ENCODE results near the gene COL4A1.

COL4A1 gene

DNA sequence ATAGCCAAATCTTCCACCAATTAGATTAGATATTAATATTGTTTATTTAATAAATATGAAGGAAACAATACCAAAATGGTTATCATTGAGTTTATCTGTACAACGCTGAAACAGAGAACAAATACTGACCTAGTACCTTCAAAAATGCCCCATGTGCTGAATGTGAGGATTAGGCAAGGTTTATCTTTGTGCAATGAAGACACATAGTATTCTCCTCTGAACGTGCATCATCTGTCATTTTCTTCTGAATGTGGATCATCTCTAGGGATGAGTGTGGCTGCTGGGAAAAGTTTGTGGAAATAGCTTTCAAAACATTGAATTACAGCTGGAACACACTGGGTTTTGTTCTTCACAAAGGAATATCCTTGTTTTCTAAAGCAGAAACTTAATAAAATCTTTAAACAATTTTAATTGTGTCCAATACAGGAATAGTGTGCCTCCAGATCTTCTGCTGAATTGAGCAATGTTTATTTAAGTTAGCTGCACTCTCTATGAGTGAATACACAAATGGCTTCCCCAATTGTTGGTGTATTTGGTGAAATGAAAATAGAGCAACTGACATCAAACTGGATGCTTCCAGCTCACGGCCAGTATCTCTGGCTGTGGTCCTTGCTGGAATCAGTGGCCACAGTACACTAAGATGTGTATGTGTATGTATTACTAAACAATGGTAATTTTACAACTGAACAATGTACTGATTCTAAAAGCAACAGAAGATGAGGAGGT is 6.7 kb downstream of the COL4A1 start:
- TF ChIP-seq, protein P1, sequence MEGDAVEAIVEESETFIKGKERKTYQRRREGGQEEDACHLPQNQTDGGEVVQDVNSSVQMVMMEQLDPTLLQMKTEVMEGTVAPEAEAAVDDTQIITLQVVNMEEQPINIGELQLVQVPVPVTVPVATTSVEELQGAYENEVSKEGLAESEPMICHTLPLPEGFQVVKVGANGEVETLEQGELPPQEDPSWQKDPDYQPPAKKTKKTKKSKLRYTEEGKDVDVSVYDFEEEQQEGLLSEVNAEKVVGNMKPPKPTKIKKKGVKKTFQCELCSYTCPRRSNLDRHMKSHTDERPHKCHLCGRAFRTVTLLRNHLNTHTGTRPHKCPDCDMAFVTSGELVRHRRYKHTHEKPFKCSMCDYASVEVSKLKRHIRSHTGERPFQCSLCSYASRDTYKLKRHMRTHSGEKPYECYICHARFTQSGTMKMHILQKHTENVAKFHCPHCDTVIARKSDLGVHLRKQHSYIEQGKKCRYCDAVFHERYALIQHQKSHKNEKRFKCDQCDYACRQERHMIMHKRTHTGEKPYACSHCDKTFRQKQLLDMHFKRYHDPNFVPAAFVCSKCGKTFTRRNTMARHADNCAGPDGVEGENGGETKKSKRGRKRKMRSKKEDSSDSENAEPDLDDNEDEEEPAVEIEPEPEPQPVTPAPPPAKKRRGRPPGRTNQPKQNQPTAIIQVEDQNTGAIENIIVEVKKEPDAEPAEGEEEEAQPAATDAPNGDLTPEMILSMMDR (conservative IDR thresholded peaks at IDR 0.05): no peak
- no peak overlapping the region for H3K27ac ChIP-seq

DNA sequence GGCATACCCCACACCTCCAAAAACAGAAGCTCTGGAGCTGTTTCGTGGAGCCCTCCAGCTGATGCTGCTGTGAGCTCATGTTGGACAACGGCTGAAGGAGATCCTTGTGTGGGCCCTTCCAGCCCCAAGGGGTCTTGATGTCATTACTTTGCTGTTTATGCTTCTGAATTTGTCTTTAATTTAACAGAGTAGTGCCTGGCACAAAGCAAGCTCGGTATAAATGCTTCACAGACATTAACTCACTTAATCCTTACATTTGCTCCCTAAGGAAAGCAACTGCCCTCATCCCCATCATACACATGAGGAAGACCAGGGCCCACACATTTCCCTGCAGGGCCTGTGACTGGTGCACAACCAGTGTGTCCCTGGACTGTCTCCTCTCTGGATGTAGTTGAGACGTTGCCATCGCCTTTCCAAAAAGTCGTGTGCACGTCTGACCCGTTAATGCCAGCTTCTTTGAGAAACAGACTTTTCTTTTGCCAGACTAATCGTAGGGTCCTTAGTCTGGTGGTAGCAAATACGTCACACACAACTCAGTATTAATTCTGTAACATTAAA is 7.6 kb downstream of the COL4A1 start:
- H3K27ac ChIP-seq: no peak overlapping the region
- TF ChIP-seq, protein P1 (conservative IDR thresholded peaks at IDR 0.05): no peak

DNA sequence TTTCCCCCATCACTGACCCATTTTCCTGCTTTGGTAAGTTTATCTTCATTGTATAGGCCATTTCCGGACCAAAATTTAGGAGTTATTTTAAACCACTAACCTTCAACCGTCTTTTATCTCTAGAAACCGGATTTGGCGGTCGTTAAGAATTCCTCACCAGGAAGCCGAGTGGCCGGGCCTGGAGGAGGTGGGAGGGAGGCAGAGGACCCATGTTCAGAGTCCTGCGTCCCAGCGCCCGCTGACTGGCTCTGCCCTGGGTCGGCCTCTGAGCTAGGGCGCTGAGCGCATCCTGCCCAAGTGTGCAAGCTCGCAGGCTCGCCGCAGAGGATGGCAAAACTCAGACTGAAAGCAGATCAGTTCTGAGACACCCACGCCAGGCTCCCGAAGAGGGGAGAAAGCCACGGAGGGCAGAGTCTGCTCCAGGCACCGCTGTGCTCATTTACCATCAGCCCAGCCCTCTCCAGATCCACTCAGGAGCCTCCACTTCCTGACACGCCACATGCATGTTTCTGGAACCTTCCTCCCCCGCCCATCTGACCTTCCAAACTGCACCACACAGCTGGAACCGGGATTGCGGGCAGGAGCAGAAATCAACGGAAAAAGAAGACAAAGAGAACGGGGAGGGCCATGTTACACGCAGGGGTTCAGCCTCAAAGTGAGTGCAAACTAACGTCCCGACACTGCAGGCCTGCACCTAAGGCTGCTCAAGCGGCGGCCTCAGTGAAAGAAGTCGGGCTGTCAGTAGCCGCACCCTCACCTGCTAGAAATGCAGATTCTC is 8.3 kb downstream of the COL4A1 start:
- TF ChIP-seq, protein P1 (conservative IDR thresholded peaks at IDR 0.05): no peak
- H3K27ac ChIP-seq: no peak overlapping the region

DNA sequence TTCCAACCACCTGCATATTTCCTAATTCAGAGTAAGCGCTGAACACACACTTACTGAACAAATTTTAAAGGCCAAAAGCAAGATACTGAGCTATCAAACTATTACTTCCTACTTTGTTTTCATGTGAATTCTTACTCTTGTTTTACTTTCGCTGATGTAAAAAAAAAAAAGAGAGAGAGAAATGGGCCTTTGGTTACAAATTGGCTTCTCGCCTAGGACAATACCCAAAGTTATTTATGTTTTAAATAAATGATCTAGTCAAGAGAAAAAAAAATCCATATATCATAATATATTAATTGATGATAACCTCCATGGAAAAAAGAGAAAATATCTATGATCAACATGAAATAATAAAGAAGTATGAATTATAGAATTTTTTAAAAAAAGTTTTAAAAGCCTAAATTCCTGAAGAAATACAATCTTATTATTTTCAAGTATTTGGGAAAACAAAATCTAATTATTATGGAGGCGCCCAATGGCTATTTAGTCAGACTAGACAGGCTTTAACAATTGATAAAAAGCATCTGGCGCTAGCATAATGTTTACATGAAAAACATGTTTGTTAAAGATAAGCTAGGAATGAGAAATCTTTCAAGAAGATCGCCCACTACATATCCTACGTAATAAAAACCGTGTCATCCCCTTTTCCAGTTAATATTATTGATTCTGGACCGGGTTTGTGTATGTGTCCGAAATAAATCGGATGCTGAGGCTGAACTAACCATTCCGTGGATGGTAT is 9.0 kb downstream of the COL4A1 start:
- TF ChIP-seq, protein P1 (conservative IDR thresholded peaks at IDR 0.05): no peak
- no peak overlapping the region for H3K27ac ChIP-seq

DNA sequence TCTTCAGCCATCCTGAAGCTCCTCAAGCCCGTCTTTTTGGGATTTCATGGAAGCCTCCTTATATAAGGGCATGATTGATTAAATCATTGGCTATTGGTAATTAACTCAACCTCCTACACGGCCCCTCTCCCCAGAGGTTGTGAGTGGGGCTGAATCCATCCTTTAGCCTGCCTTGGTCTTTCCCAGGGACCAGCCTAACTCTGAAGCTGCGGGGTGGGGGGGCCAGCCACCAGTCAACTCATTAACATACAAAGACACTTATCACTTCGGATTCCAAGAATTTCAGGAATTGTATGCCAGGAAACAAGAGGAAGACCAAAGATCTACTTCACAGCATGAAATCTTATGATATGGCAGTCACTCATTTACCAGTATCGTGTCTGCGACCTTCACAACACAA is 9.9 kb downstream of the COL4A1 start:
- no peak overlapping the region for H3K27ac ChIP-seq
- TF ChIP-seq, protein P1 (conservative IDR thresholded peaks at IDR 0.05): no peak

DNA sequence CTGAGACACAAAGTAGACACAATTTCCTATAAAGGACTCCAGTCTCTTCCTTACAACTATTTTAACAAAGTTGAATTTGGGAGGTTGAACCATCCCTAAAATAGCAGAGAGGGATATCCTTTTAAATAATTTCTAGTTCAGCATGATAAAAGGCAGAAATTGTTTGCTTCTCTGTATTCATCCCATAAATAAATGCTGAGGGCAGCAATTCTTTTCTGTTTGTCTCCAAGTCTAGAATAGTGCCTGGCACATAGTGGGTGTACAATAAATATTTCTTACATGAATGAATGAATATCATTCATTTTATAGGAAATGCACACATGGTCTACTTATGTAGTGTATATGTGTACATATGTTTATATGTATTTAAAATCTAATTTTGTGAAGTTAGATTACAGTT is 12.3 kb downstream of the COL4A1 start:
- TF ChIP-seq, protein P1 (conservative IDR thresholded peaks at IDR 0.05): no peak
- no peak overlapping the region for H3K27ac ChIP-seq

DNA sequence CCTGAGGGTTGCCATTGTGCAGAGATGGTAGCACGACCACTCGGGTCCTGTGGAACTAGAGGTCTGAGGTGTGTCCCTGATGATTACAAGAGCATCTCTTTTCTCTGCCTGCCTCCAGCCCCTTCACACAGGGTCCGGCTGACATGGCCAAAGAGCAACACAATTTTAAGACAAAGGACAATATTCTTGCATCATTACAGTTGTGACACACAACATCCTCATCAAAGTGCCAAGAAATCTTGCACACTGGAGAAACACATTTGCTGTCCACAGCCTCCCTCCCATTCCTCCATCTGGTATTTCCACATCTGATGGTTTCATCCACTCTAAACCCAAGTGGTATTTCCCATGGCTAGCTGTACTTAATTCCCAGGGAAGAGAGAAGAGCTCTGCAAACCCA is 12.8 kb downstream of the COL4A1 start:
- TF ChIP-seq, protein P1 (conservative IDR thresholded peaks at IDR 0.05): no peak
- H3K27ac ChIP-seq: no peak overlapping the region

All from VCaP (cell line).